ENCODE data around the gene POP4.
"Not testable (repeated sequence)": the region's sequence is repeated elsewhere in the genome, so short reads cannot be mapped to it uniquely, and the experiment has no call there.

POP4 gene

GRCh38 chr19:29605653-29606419 lies at the start of gene POP4:
TSS of gene POP4 (plus strand) at chr19:29606283. CDS start at chr19:29606319, 36 bp downstream.
- DNase-seq (ENCODE audit: low read depth in 2 of 2): peak; percentile 97 to 98

DNA sequence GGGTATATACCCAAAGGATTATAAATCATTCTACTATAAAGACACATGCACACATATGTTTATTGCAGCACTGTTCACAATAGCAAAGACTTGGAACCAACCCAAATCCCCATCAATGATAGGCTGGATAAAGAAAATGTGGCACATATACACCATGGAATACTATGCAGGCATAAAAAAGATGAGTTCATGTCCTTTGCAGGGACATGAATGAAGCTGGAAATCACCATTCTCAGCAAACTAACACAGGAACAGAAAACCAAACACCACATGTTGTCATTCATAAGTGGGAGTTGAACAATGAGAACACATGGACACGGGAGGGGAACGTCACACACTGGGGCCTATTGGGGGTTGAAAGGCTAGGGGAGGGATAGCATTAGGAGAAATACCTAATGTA lies 47.0 kb upstream of the POP4 start:
- DNase-seq (ENCODE audit: low read depth in 2 of 2): not testable (repeated sequence)

DNA sequence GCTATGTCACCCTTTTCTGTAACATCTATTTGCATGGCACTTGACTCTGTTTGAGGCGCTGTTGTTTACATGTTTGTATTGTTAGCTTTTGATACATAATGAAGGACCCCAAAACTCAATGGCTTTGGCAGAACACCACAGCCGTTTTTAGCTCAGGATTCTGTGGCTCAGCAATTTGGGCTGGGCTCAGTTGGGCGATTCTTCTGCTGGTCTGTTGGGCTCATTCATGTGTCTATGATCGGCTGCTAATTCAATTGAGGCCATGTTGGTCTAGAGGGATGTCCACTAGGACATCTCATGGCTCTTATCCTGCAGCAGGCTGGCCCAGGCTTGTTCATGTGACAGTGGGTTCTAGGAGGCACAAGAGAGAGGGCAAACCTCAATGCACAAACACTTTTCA lies 46.3 kb upstream of the POP4 start:
- DNase-seq (ENCODE audit: low read depth in 2 of 2): no peak

DNA sequence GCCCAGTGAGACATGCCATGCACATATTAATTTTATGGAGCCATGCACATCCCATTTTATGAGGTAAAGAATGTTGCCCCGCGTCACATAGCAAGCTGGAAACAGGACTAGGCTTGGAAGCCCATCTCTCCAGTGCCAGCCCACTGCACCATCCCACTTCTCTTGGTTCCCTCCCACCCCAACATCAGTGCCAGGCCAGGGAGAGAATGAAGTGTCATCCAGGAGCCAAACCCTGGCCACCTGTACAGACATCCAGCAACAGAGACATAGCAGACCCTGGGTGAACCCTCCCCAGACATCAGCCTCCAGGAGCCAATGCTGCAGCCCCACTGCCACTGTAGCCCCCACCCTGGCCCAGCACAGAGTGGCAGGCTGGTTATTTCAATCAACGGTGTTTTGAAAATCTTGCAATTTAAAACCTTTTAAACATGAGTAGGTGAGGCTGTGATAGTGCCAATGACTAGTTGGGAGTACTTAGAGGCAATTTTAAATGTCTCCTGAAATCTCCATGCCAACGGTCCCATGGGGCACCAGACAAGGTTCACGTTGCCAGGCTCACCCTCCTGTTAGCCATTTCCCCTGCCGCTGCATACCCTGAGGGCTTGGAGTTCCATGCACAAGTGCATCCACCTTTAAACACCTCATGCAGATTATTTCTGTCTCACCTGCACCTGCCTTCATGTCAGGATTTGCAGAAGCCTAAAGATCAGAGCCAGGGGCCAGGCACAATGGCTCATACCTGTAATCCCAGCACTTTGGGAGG lies 45.6 kb upstream of the POP4 start:
- no peak for DNase-seq (ENCODE audit: low read depth in 2 of 2)

DNA sequence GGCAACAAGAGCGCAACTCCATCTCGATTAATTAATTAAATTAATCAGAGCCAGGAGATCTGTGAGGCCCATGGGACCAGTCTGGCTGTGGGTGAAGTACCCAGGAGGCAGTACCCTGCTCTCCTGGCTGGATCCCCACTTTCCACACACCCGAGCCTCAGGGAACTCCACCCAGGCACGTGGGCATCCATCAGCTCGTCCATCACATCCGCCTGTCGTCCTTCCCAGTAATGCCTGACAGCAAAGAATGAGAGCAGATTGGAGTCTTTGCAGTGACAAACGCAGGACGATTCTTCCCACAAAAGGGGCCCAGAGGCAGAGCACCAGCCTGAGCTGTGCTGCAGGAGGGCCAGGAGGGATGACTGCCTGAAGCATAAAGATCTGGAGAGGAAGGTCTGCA lies 44.5 kb upstream of the POP4 start:
- no peak for DNase-seq (ENCODE audit: low read depth in 2 of 2)

- DNase-seq (ENCODE audit: low read depth in 2 of 2): no peak
Measured at GRCh38 chr19:29562299-29563297, 43.5 kb upstream of the POP4 start.

- no peak for DNase-seq (ENCODE audit: low read depth in 2 of 2)
Measured at GRCh38 chr19:29563486-29564101, 42.5 kb upstream of the POP4 start.

DNA sequence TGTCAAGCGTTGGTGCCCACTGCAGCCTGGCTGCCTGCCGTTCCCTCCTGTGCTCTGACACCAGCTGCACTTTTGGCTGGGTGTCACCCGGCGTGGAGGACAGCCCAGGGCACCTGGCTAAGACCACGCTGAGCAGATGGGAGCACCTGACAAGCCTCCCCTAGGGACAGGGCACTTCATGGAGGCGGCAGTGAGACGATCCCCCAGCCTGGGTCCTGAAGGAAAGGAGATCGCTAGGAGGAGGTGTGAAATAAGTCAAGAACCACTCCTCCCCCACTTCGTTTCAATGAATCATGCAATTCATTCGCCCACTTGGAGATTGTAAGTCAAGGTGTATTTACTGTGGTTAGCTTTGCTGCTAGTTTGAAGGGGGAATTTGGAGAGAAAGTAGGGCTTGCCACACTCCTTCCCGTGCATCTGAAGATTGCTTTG lies 41.5 kb upstream of the POP4 start:
- DNase-seq (ENCODE audit: low read depth in 2 of 2): no peak

DNA sequence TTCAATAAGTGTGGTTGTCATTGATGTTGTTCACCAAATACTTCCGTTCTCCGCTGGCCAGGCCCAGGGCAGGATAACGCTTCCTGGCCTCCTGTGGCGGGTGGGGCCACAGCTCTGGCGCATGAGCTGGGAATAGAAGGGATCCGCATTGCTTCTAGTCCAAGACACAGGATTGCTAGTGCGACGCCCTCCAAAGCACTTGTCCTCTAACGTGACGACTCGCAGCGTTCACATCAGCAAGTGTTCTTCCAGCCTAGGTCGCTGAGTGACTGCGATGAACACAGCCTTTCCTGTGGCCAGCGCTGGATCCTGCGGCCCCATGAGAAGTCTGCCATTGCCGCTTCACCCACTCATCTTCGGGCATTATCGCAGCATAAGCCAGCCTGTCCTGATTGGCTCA lies 40.9 kb upstream of the POP4 start:
- no peak for DNase-seq (ENCODE audit: low read depth in 2 of 2)

DNA sequence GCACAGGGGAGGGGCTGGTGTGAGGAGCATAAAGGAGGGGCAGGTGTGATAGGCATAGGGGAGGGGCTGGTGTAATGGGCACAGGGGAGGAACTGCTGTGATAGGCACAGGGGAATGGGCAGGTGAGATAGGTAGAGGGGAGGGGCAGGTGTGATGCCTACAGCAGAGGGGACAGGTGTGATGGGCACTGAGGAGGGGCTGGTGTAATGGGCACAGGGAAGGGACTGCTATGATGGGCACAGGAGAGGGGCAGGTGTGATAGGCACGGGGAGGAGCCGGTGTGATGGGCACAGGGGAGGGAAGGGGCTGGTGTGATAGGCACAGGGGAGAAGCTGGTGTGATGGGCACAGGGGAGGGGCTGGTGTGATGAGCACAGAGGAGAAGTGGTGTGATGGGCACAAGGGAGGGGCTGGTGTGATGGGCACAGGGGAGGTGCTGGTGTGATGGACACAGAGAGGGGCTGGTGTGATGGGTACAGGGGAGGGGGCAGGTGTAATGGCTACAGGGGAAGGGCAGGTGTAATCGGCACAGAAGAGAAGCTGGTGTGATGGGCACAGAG lies 39.5 kb upstream of the POP4 start:
- DNase-seq (ENCODE audit: low read depth in 2 of 2): no peak

- DNase-seq (ENCODE audit: low read depth in 2 of 2): no peak
Measured at GRCh38 chr19:29567366-29567915, 38.6 kb upstream of the POP4 start.

- DNase-seq (ENCODE audit: low read depth in 2 of 2): no peak
Measured at GRCh38 chr19:29568036-29569025, 37.8 kb upstream of the POP4 start.

- DNase-seq (ENCODE audit: low read depth in 2 of 2): no peak
Measured at GRCh38 chr19:29569038-29569911, 36.8 kb upstream of the POP4 start.

GRCh38 chr19:29571181-29571580 lies 34.9 kb upstream of the POP4 start:
- no peak for DNase-seq (ENCODE audit: low read depth in 2 of 2)

- DNase-seq (ENCODE audit: low read depth in 2 of 2): no peak
Measured at GRCh38 chr19:29573486-29573885, 32.6 kb upstream of the POP4 start.

DNA sequence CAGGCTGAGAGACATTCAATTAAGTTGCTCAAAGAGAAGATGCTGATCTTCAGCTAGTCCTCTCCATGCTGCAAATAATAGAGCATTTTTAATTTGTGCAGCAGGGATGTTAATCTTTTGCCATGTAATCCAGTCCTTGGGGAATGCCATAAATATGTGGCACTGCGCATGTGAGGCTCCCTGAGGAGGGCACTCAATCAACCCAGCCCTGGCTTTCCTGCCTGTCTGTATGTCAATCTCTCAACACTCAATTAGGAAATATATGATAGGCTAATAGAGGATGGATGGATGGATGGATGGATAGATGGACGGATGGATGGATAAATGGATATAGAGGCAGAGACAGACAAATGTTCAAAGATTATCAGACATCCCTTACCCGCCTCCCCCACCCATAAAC lies 31.6 kb upstream of the POP4 start:
- no peak for DNase-seq (ENCODE audit: low read depth in 2 of 2)

GRCh38 chr19:29576046-29576606 lies 30.0 kb upstream of the POP4 start:
- no peak for DNase-seq (ENCODE audit: low read depth in 2 of 2)
